ENCODE measurements around the gene OR51F2. TPM values are rescaled to one million over a fixed set of nuclear protein-coding genes. Genes with fewer than 3 reads are reported as not detected.

Gene OR51F2
- total and polyA plus RNA-seq, 4 donors = not detected

DNA sequence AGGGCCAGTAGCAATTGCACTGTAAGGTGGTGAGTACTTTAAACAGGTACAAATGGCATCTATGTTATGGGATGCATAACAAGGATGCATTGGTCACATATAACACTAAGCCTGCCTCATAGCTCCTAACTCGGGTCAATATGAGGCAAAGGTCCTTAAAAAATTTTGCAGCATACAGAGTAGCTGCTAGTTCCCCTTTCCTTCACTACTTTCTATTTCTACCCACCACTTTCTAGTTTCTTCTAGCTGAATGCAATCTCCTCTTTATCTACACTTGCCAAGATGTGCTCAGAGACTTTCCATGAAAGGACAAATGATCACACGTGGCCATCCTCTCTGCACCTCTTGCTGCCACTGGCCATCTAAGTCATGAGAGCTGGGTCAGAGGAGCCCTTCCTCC, 9.8 kb downstream of the OR51F2 start:
- DNase-seq = no peak
- Histone ChIP-seq H3K36me3 (ENCODE audit: control insufficient read depth in 4 of 4, insufficient read depth in 4 of 4, low read length in 4 of 4) (no peaks in the 10 kb centered on the region), H3K27me3 (ENCODE audit: control insufficient read depth in 3 of 3, insufficient read depth in 3 of 3, low read length in 2 of 3) (peaks cover 0 to 5% (median 0%) of the 10 kb centered on the region in 3 donors), H3K9ac (ENCODE audit: insufficient read depth in 1 of 2, low read length in 2 of 2) (no peak overlapping the region), H3K9me3 (ENCODE audit: control insufficient read depth in 4 of 4, insufficient read depth in 3 of 4, low read length in 3 of 4) (peaks cover 0 to 2% (median 0%) of the 10 kb centered on the region in 4 donors), H3K4me3 (no peak overlapping the region), H3K4me1 (ENCODE audit: control insufficient read depth in 5 of 5, insufficient read depth in 5 of 5, low read length in 5 of 5) (no peaks in the 10 kb centered on the region), H3K27ac (ENCODE audit: low read depth in 1 of 2, low read length in 1 of 2) (no peak overlapping the region)
- 48 to 51% methylated on average over 2 of the region's 2 CpGs for WGBS, 2 donors
- no peak for ATAC-seq (ENCODE audit: insufficient read depth, low FRiP score)
- TF ChIP-seq, protein P1, sequence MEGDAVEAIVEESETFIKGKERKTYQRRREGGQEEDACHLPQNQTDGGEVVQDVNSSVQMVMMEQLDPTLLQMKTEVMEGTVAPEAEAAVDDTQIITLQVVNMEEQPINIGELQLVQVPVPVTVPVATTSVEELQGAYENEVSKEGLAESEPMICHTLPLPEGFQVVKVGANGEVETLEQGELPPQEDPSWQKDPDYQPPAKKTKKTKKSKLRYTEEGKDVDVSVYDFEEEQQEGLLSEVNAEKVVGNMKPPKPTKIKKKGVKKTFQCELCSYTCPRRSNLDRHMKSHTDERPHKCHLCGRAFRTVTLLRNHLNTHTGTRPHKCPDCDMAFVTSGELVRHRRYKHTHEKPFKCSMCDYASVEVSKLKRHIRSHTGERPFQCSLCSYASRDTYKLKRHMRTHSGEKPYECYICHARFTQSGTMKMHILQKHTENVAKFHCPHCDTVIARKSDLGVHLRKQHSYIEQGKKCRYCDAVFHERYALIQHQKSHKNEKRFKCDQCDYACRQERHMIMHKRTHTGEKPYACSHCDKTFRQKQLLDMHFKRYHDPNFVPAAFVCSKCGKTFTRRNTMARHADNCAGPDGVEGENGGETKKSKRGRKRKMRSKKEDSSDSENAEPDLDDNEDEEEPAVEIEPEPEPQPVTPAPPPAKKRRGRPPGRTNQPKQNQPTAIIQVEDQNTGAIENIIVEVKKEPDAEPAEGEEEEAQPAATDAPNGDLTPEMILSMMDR (IDR thresholded peaks at IDR 0.05; ENCODE audit: control extremely low read depth, extremely low read depth) = no peak

DNA sequence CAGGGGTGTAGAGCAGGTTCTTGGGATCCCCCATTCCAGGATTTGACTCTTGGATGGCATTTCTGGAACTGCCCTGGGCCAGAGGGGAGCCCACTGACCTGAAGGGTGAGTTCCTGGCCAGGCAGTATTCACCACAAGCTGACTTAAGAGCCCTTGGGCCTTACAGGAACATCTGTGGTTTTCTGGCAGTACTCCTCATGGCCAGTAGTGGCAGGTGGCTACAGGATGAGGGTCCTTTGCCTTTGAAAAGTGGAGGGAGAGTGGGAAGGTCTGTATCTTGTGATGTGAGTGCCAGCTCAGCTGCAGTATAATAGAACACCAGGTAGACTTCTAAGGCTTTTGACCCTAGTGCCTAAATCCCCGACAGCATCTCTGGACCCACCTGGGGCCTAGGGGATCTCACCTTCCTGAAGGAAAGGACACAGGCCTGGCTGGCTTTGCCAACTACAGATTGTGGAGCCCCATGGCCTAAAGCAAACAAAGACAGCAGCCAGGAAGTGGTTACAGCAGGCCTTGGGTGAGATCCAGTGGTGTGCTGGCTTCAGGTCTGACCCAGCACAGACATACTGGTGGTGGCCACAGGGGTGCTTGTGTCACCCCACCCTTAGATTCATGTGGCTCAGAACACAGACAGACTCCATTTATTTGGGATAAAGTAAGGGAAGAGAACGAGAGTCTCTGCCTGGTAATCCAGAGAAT, 18.9 kb downstream of the OR51F2 start:
- no peak overlapping the region for H3K9ac ChIP-seq (ENCODE audit: insufficient read depth in 1 of 2, low read length in 2 of 2)
- no peak for ATAC-seq (ENCODE audit: insufficient read depth, low FRiP score)
- H3K4me1 ChIP-seq (ENCODE audit: control insufficient read depth in 5 of 5, insufficient read depth in 5 of 5, low read length in 5 of 5) = no peaks in the 10 kb centered on the region
- H3K36me3 ChIP-seq (ENCODE audit: control insufficient read depth in 4 of 4, insufficient read depth in 4 of 4, low read length in 4 of 4) = no peaks in the 10 kb centered on the region
- WGBS, 2 donors = 87 to 90% methylated on average over 2 of the region's 2 CpGs
- no peak overlapping the region for H3K4me3 ChIP-seq
- no peaks in the 10 kb centered on the region for H3K27me3 ChIP-seq (ENCODE audit: control insufficient read depth in 3 of 3, insufficient read depth in 3 of 3, low read length in 2 of 3)
- TF ChIP-seq, protein P1 (IDR thresholded peaks at IDR 0.05; ENCODE audit: control extremely low read depth, extremely low read depth) = no peak
- no peak overlapping the region for H3K27ac ChIP-seq (ENCODE audit: low read depth in 1 of 2, low read length in 1 of 2)
- no peak for DNase-seq
- H3K9me3 ChIP-seq (ENCODE audit: control insufficient read depth in 4 of 4, insufficient read depth in 3 of 4, low read length in 3 of 4) = peaks cover 0 to 4% (median 0%) of the 10 kb centered on the region in 4 donors

DNA sequence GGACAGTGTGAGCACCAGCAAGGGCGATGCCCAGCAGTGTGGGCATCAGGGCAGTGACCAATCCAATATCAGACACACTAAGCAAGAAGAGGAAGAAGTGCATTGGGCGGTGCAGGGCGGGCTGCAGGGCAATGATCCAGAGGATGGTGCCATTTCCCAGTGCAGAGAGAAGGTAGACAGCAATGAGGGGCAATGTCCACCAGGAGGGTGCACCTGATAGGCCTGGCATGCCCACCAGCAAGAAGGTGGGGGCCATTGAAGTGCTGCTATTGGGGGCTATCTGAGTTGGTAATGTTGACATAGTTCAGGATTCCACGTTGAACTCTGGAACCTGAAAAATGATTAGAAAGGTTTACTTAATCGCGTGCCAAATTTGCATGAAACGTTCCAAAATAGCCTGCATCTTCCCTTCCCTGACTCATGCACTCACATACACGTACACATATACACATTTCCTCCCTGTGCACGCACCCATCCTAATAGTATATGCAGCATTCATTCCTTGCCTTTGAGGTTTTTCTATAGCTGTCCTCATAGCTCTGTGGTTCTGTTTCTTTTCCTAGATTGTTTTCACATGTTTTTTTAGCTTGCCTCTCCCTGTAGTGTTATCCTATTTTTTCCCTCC, 27.9 kb downstream of the OR51F2 start, which contains the start of gene OR51S1:
Gene OR51S1, minus strand, starts transcription at position 301 of the 625 bp plus-strand sequence. Its CDS starts 0 bp downstream, at position 301.
- Histone ChIP-seq H3K27me3 (ENCODE audit: control insufficient read depth in 3 of 3, insufficient read depth in 3 of 3, low read length in 2 of 3) (peaks cover 0 to 5% (median 0%) of the 10 kb centered on the region in 3 donors), H3K9ac (ENCODE audit: insufficient read depth in 1 of 2, low read length in 2 of 2) (no peak within 1 kb of the TSS), H3K4me1 (ENCODE audit: control insufficient read depth in 5 of 5, insufficient read depth in 5 of 5, low read length in 5 of 5) (no peaks in the 10 kb centered on the region), H3K27ac (ENCODE audit: low read depth in 1 of 2, low read length in 1 of 2) (no peak within 1 kb of the TSS), H3K4me3 (no peak within 1 kb of the TSS), H3K9me3 (ENCODE audit: control insufficient read depth in 4 of 4, insufficient read depth in 3 of 4, low read length in 3 of 4) (no peaks in the 10 kb centered on the region), H3K36me3 (ENCODE audit: control insufficient read depth in 4 of 4, insufficient read depth in 4 of 4, low read length in 4 of 4) (no peaks in the 10 kb centered on the region)
- no peak for ATAC-seq (ENCODE audit: insufficient read depth, low FRiP score)
- no peak for DNase-seq
- 78% methylated on average over 9 of the region's 9 CpGs for WGBS, 2 donors
- TF ChIP-seq, protein P1 (IDR thresholded peaks at IDR 0.05; ENCODE audit: control extremely low read depth, extremely low read depth) = no peak

Data from lung (tissue), 12 donors.